H9 (cell line): ENCODE measurements around the gene CYB561D1. TPM values are rescaled to one million over a fixed set of nuclear protein-coding genes. Genes with fewer than 3 reads are reported as not detected.

ENCODE experiments used
- DNase-seq: peaks from one replicate; pipeline ENCODE4 v3.0.0-alpha.2; 2017
- H2AFZ ChIP-seq: one replicate; pipeline ENCODE4 v1.6.1; 2013; ENCODE audit warnings: mild to moderate bottlenecking, low read length, control low read depth, moderate library complexity
- H2AK5ac ChIP-seq: 2 replicates; pipeline ENCODE4 v1.6.1; 2013; ENCODE audit warnings: low read length, control low read depth, mixed read lengths; ENCODE audit not compliant: insufficient read length
- H2BK120ac ChIP-seq: one replicate; pipeline ENCODE4 v1.6.1; 2013; ENCODE audit warnings: low read depth, mild to moderate bottlenecking, low read length, control low read depth, inconsistent platforms; ENCODE audit not compliant: poor library complexity, severe bottlenecking
- H2BK12ac ChIP-seq: 2 replicates; pipeline ENCODE4 v1.6.1; 2013; ENCODE audit warnings: low read length, control low read depth, mixed read lengths, low read depth; ENCODE audit not compliant: insufficient read length
- H2BK15ac ChIP-seq: 2 replicates; pipeline ENCODE4 v1.6.1; 2013; ENCODE audit warnings: low read depth, low read length, control low read depth
- H2BK20ac ChIP-seq: one replicate; pipeline ENCODE4 v1.6.1; 2013; ENCODE audit warnings: low read depth, mild to moderate bottlenecking, low read length, control low read depth, inconsistent platforms; ENCODE audit not compliant: poor library complexity, severe bottlenecking
- H2BK5ac ChIP-seq: 2 replicates; pipeline ENCODE4 v1.6.1; 2013; ENCODE audit warnings: low read length, control low read depth, mixed read lengths; ENCODE audit not compliant: insufficient read length
- H3K14ac ChIP-seq: 2 replicates; pipeline ENCODE4 v1.6.1; 2013; ENCODE audit warnings: low read length, control low read depth; ENCODE audit not compliant: insufficient read depth
- H3K18ac ChIP-seq: 2 replicates; pipeline ENCODE4 v1.6.1; 2013; ENCODE audit warnings: low read depth, mild to moderate bottlenecking, mixed read lengths, low read length, control low read depth; ENCODE audit not compliant: insufficient read length
- H3K23ac ChIP-seq: 2 replicates; pipeline ENCODE4 v1.6.1; 2013; ENCODE audit warnings: low read length, control low read depth, mixed read lengths, low read depth; ENCODE audit not compliant: insufficient read length
- H3K23me2 ChIP-seq: 2 replicates; pipeline ENCODE4 v1.6.1; 2013; ENCODE audit warnings: low read depth, mild to moderate bottlenecking, mixed read lengths, low read length, control low read depth; ENCODE audit not compliant: insufficient read length, poor library complexity, severe bottlenecking
- H3K27ac ChIP-seq: 2 replicates; pipeline ENCODE4 v1.5.1; 2013; ENCODE audit warnings: low read length, control low read depth, mixed read lengths, low read depth; ENCODE audit not compliant: insufficient read length
- H3K27me3 ChIP-seq: 2 replicates; pipeline ENCODE4 v1.6.1; 2013; ENCODE audit warnings: low read length, control low read depth, inconsistent platforms; ENCODE audit not compliant: insufficient read depth
- H3K4ac ChIP-seq: 2 replicates; pipeline ENCODE4 v1.6.1; 2013; ENCODE audit warnings: low read depth, mild to moderate bottlenecking, control low read depth, inconsistent platforms, low read length, moderate library complexity
- H3K4me1 ChIP-seq: 2 replicates; pipeline ENCODE4 v1.6.1; 2013; ENCODE audit warnings: low read length, control low read depth, inconsistent platforms; ENCODE audit not compliant: insufficient read depth
- H3K4me2 ChIP-seq: 2 replicates; pipeline ENCODE4 v1.6.1; 2013; ENCODE audit warnings: low read length, control low read depth, mixed read lengths; ENCODE audit not compliant: insufficient read length, insufficient read depth
- H3K56ac ChIP-seq: 2 replicates; pipeline ENCODE4 v1.6.1; 2013; ENCODE audit warnings: low read depth, mild to moderate bottlenecking, mixed read lengths, low read length, control low read depth; ENCODE audit not compliant: insufficient read length
- H3K79me1 ChIP-seq: 2 replicates; pipeline ENCODE4 v1.6.1; 2013; ENCODE audit warnings: low read depth, mild to moderate bottlenecking, moderate library complexity, low read length, control low read depth, inconsistent platforms; ENCODE audit not compliant: insufficient read depth, poor library complexity, severe bottlenecking
- H3K79me2 ChIP-seq: 2 replicates; pipeline ENCODE4 v1.6.1; 2013; ENCODE audit warnings: low read length, control low read depth, inconsistent platforms; ENCODE audit not compliant: insufficient read depth
- H3K9ac ChIP-seq: 2 replicates; pipeline ENCODE4 v1.6.1; 2013; ENCODE audit warnings: low read length, control low read depth, mixed read lengths; ENCODE audit not compliant: insufficient read length; ENCODE audit errors: extremely low read depth
- H3K9me3 ChIP-seq: one replicate; pipeline ENCODE4 v1.6.1; 2013; ENCODE audit warnings: low read depth, low read length, inconsistent platforms; ENCODE audit not compliant: control insufficient read depth
- H3T11ph ChIP-seq: one replicate; pipeline ENCODE4 v1.6.1; 2013; ENCODE audit warnings: mild to moderate bottlenecking, low read length, control low read depth, inconsistent platforms
- H4K20me1 ChIP-seq: one replicate; pipeline ENCODE4 v1.6.1; 2013; ENCODE audit not compliant: control insufficient read depth, insufficient read length, insufficient read depth
- H4K5ac ChIP-seq: 2 replicates; pipeline ENCODE4 v1.6.1; 2013; ENCODE audit warnings: low read depth, mild to moderate bottlenecking, mixed read lengths, low read length, control low read depth; ENCODE audit not compliant: insufficient read length
- H4K8ac ChIP-seq: replicated peaks from 2 replicates; pipeline ENCODE4 v1.6.1; 2013; ENCODE audit warnings: low read length, control low read depth, mixed read lengths, low read depth; ENCODE audit not compliant: insufficient read length
- H4K91ac ChIP-seq: 2 replicates; pipeline ENCODE4 v1.6.1; 2013; ENCODE audit warnings: low read depth, mild to moderate bottlenecking, moderate library complexity, mixed read lengths, low read length, control low read depth; ENCODE audit not compliant: insufficient read length
- H3K27ac Mint-ChIP-seq, 3 experiments: 2 replicates in 2 of 3; 3 replicates in 1 of 3; pipeline ENCODE4 v1.8.0; 2020 to 2021; ENCODE audit warnings: mixed read lengths in 3 of 3, mild to moderate bottlenecking in 1 of 3, moderate library complexity in 1 of 3
- H3K27me3 Mint-ChIP-seq: 2 replicates; pipeline ENCODE4 v1.8.0; 2021; ENCODE audit warnings: low read depth, mild to moderate bottlenecking, moderate library complexity, mixed read lengths
- H3K36me3 Mint-ChIP-seq, 3 experiments: 2 replicates in 2 of 3; 3 replicates in 1 of 3; pipeline ENCODE4 v1.8.0; 2020 to 2021; ENCODE audit warnings: low read depth in 3 of 3, mixed read lengths in 3 of 3; ENCODE audit not compliant: insufficient read depth in 1 of 3
- H3K4me1 Mint-ChIP-seq, 2 experiments: 2 replicates each; pipeline ENCODE4 v1.8.0; 2020; ENCODE audit warnings: mixed read lengths in 2 of 2
- H3K4me3 Mint-ChIP-seq, 2 experiments: 2 replicates in 1 of 2; 3 replicates in 1 of 2; pipeline ENCODE4 v1.8.0; 2020 to 2021; ENCODE audit warnings: mild to moderate bottlenecking in 2 of 2, mixed read lengths in 2 of 2, moderate library complexity in 1 of 2
- H3K9me3 Mint-ChIP-seq, 2 experiments: 2 replicates in 1 of 2; 3 replicates in 1 of 2; pipeline ENCODE4 v1.8.0; 2020; ENCODE audit warnings: mild to moderate bottlenecking in 2 of 2, mixed read lengths in 2 of 2, moderate library complexity in 1 of 2
- WGBS: extraction: QIAGEN DNeasy Blood & Tissue Kit; methylation state at CpG from one replicate; pipeline ENCODE4 v1.1.7; 2013; ENCODE audit warnings: missing lambda C conversion rate, low lambda C conversion rate, mixed read lengths; ENCODE audit not compliant: insufficient read length; ENCODE audit errors: extremely low coverage; 5-methylcytosine and 5-hydroxymethylcytosine counted together
- total RNA-seq: library from RNA; stranded (reverse); gene quantifications from 2 replicates; pipeline ENCODE4 v1.2.1, GENCODE V29; 2021
- TF ChIP-seq, protein P1 (sequence below): fragments of 200-600 bp; sonication (generic); conservative IDR thresholded peaks from 3 replicates; pipeline ENCODE4 v1.8.0; 2021; ENCODE audit warnings: antibody characterized with exemption, mild to moderate bottlenecking

The CYB561D1 gene
- total RNA-seq, 1 experiment from 2014 or later = 6.5 TPM

DNA sequence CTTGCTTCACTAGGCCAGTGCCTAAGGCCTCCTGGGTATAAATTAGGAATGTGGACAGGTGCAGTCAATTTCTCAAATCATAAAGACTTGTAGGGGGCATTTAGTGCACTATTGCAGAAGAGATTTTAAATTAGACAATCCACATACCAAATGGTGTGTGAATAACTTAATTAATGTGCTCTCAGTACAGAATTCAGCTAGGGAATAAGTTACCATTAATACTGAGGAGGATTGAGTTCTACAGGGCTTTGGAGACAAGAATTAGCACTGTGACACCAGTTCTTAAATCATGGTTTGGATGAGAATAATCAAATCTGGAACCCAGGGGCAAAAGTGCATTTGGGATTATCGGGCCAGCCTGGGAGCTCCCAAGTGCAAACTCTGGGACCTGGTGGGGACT is 25.8 kb upstream of the CYB561D1 start:
- H2AFZ ChIP-seq = no peak overlapping the region
- H3K9me3 Mint-ChIP-seq = peaks cover 0 to 3% of the 10 kb centered on the region in 2 experiments; a peak in 1 of 5 replicates
- no peak overlapping the region for H3K18ac ChIP-seq
- no peak overlapping the region for H3K14ac ChIP-seq
- H3K9ac ChIP-seq = no peak overlapping the region
- peaks cover 15% of the 10 kb centered on the region for H3K23me2 ChIP-seq
- H2BK5ac ChIP-seq = no peak overlapping the region
- peaks cover 14% of the 10 kb centered on the region; the same call in 1 of the 2 replicates for H3K27me3 ChIP-seq
- H3K27me3 Mint-ChIP-seq = peaks cover 75% of the 10 kb centered on the region
- H2BK120ac ChIP-seq = no peak overlapping the region
- no peak for DNase-seq
- no peak overlapping the region for H2AK5ac ChIP-seq
- H4K91ac ChIP-seq = no peak overlapping the region
- no peak overlapping the region for H4K5ac ChIP-seq
- H3K79me1 ChIP-seq = no peaks in the 10 kb centered on the region
- no peak overlapping the region; a peak in 1 of 7 replicates for H3K27ac Mint-ChIP-seq
- H3K4me3 Mint-ChIP-seq = 0 out of 5 replicates have a peak overlapping the region, but pooled peaks of 1 of the 2 experiments have one; percentile 35
- H3K9me3 ChIP-seq = no peaks in the 10 kb centered on the region
- no peak overlapping the region for H2BK12ac ChIP-seq
- H3K79me2 ChIP-seq = no peaks in the 10 kb centered on the region
- H3K23ac ChIP-seq = no peak overlapping the region
- H3K36me3 Mint-ChIP-seq = no peaks in the 10 kb centered on the region
- no peak overlapping the region for H3T11ph ChIP-seq
- no peak overlapping the region for H3K27ac ChIP-seq
- no CpG with 5 or more reads among the region's 1 CpG for WGBS
- H3K4ac ChIP-seq = no peak overlapping the region
- no peak overlapping the region for H4K8ac ChIP-seq
- H3K56ac ChIP-seq = no peak overlapping the region
- H2BK20ac ChIP-seq = no peak overlapping the region
- H3K4me1 Mint-ChIP-seq = peaks cover 21 to 22% of the 10 kb centered on the region in 2 experiments
- TF ChIP-seq, protein P1, sequence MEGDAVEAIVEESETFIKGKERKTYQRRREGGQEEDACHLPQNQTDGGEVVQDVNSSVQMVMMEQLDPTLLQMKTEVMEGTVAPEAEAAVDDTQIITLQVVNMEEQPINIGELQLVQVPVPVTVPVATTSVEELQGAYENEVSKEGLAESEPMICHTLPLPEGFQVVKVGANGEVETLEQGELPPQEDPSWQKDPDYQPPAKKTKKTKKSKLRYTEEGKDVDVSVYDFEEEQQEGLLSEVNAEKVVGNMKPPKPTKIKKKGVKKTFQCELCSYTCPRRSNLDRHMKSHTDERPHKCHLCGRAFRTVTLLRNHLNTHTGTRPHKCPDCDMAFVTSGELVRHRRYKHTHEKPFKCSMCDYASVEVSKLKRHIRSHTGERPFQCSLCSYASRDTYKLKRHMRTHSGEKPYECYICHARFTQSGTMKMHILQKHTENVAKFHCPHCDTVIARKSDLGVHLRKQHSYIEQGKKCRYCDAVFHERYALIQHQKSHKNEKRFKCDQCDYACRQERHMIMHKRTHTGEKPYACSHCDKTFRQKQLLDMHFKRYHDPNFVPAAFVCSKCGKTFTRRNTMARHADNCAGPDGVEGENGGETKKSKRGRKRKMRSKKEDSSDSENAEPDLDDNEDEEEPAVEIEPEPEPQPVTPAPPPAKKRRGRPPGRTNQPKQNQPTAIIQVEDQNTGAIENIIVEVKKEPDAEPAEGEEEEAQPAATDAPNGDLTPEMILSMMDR = no peak
- no peaks in the 10 kb centered on the region for H4K20me1 ChIP-seq
- no peak overlapping the region for H2BK15ac ChIP-seq
- no peak overlapping the region for H3K4me2 ChIP-seq
- no peaks in the 10 kb centered on the region; the same call in 1 of the 2 replicates for H3K4me1 ChIP-seq
